Posterior cingulate gyrus (tissue), 11 donors: ENCODE results near the gene TFF2.

Experiments used
- DNase-seq, 10 donors: peaks; one replicate each; pipeline versions ENCODE4 v3.0.0 to v3.0.0-alpha.2; 2020 to 2021; ENCODE audit warnings: mixed read lengths in 3 of 10
- intact Hi-C: fragments of 100-400 bp; cut with DNase I; formaldehyde crosslinking; loops from one replicate; pipeline ENCODE4 v1.15.1; 2023

Gene TFF2, protein sequence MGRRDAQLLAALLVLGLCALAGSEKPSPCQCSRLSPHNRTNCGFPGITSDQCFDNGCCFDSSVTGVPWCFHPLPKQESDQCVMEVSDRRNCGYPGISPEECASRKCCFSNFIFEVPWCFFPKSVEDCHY

GRCh38 chr21:42350927-42351426 is at the start of gene TFF2:
Gene TFF2, minus strand, starts transcription at chr21:42350994. Its CDS starts 37 bp downstream, at chr21:42350957.
- intact Hi-C loops = no loop called here
- peak in 1 of 10 donors; percentile 63 for DNase-seq

DNA sequence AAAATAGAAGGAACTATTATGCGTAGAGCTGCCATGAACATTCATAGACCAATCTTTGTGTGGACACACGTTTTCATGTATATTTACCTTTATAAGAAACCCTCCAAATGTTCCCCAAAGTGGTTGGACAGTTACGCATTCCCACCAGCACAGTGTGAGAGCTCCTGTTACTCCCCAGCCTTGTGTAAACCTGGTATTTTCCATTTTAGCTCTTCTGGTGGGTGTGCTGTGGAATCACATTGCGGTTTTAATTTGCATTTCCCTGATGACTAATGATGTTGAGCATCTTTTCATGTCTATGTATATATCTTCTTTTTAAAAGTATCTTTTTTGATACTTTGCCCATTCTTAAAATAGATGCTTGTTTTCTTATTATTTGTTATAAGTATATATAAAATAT is 49.7 kb upstream of the TFF2 start:
- intact Hi-C loops = no loop called here
- no peak for DNase-seq

- peak in 1 of 10 donors; percentile 18 for DNase-seq
- intact Hi-C loops = no loop called here
Measured at GRCh38 chr21:42398436-42399028, 47.7 kb upstream of the TFF2 start.

- intact Hi-C loops = no loop called here
- DNase-seq = no peak
Measured at GRCh38 chr21:42397746-42398394, 47.1 kb upstream of the TFF2 start.

DNA sequence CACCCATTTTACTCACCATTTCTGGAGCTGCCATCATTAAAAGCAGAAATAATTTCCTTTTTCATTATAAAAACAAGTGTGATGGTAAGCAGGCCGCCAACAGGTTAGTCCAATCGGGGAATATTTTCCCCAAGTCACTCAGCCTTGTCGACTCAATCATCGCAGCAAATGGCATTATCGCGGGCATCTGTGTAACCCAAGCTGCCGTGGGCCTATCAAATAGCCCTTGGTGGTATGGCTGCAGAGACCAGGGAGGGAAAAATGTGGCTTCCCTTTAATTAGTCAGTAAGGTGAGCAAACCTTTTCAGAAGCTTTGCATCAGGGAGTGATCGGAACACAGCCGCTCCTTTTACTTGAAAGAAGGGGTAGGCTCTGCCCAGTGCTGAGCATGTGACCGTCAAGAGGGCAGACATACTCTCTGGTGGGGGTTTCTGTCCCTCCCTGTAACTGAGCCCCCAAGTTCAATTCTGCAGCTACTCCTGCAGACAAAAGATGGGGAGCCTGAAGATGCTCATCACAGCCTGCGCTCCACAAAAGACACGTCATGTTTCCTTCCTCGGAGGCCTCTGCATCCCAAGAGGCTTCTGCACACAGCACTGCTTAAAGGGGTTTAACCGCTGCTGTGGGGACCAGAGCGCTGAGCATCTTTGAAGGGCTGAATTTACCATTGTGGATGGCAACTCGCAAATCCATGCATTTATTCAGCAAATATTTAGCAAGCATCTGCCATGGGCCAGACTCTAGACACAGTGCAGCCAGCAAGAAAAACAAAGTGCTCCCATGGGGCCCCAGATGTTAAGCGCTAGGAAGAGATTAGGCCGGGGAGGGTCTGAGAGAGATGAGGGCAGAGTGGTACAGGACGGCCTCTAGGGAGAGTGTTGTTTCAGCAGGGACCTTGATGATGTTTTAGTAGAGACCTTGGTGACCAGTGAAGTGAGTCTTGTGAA is 46.3 kb upstream of the TFF2 start:
- intact Hi-C loops = no loop called here
- peak in 1 of 10 donors; percentile 8 for DNase-seq

DNA sequence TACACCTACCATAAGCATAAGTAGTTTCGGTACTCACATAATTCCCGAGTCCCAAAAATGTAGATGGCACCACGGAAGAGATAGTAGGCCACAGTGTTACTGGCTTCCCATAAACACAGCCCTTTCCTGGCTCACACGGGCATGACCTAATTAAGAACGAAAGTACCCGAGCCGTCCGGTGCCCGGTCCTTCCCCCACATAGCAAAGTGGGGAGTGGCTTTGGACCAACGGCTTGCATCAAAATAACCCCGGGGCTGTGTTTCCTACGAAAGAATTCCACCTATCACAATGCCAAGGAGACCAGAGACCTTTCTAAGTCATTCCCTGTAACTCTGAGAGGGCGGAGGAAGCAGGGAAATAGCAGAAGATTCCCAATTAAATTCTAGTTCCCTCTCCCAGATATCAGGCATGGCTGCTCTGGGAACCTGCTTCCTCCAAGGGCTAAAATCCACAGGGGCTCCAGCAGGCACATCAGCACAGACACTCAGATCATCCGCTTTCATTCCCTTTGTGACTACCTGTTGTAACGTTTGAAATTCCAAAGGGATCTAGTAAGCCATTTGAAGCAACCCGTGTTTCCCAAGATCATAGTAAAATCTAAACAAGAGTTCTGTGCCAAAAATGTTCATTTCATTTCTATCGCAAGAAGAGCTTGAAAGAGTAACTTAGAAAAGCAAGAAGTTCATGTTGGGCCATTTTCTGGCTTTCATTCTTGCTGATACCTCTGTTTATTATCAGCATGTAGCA is 45.3 kb upstream of the TFF2 start, which contains the start of gene TMPRSS3:
TMPRSS3 (minus strand) TSS at position 148 of the 747 bp plus-strand sequence. CDS start 635 bp downstream, outside the sequence.
- intact Hi-C loops = no loop called here
- DNase-seq = peak in 3 of 10 donors; percentile 15 to 46 (median 17)

- DNase-seq = peak in 1 of 10 donors; percentile 14
- intact Hi-C loops = no loop called here
Measured at GRCh38 chr21:42395302-42395701, 44.5 kb upstream of the TFF2 start.

GRCh38 chr21:42393443-42393950 is 42.7 kb upstream of the TFF2 start:
- intact Hi-C loops = no loop called here
- peak in 1 of 10 donors; percentile 22 for DNase-seq

- intact Hi-C loops = no loop called here
- DNase-seq = peak in 3 of 10 donors; percentile 20 to 43 (median 22)
Measured at GRCh38 chr21:42392731-42393442, 42.1 kb upstream of the TFF2 start.

DNA sequence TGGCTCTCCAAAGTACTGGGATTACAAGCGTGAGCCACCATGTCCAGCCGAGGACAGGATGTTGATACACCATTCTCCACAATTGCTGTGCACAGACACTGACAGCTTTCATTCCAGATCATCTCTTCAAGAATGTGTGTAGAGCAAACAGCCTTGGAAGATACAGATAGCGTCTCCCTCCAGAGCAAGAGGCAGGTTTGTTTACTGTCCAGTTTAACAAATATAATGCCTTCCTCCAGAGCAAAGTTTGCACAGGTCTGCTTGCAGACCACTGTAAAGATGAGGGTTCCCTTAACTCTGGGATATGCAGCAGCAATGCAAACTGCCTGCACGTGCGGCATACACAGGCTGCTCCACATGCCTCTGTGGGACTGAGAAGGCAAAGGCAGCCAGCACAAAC is 40.5 kb upstream of the TFF2 start:
- intact Hi-C loops = no loop called here

GRCh38 chr21:42390696-42391095 is 39.9 kb upstream of the TFF2 start:
- intact Hi-C loops = no loop called here
- DNase-seq = peak in 1 of 10 donors; percentile 22

More for the DNA sequence above, 40.5 kb upstream of the TFF2 start:
- DNase-seq = peak in 3 of 10 donors; percentile 2 to 6 (median 4)

- DNase-seq = peak in 2 of 10 donors; percentile 5 to 7
- intact Hi-C loops = no loop called here
Measured at GRCh38 chr21:42390193-42390592, 39.4 kb upstream of the TFF2 start.

DNA sequence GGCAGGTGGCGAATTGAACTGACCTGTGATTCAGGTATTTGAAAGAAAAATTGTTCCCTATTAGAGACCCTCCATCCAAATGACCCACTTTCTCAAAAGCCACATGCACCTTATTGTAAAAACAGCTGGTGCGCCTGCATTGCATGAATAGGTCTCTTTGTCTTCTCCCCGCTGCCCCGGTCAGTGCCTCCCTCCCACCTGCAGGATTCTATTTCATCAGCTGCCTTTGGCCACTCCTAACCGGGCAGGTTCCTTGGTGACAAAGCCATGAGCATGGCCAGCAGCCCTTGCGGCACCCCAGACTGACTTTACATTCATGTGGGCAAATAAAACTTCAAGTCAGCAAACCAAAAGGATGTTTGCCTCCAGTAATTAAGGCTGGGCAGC is 38.6 kb upstream of the TFF2 start:
- intact Hi-C loops = no loop called here
- DNase-seq = peak in 3 of 10 donors; percentile 5 to 48 (median 33)

GRCh38 chr21:42388740-42389448 is 38.1 kb upstream of the TFF2 start:
- peak in 3 of 10 donors; percentile 39 to 75 (median 57) for DNase-seq
- intact Hi-C loops = no loop called here

- intact Hi-C loops = no loop called here
- DNase-seq = peak in 2 of 10 donors; percentile 14 to 66
Measured at GRCh38 chr21:42387843-42388340, 37.1 kb upstream of the TFF2 start.

DNA sequence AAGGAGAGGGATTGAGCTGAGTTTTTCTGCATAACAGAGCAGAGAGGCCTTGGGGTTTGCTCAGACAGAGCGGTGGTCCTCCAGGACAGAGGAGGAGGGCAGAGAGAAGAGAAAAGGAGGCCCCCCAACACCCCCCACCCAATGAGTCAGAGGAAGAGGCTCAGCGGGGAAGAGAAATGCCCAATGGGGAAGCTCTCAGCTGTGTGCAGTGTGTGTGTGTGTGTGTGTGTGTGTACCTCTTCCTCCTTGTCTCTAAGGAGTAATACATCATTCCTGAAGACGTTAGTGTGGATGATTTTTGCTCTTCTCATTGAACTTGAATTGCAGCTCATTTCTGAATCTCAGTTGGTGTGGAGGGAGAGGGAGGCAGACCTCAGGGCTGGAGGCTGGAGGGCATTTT is 36.4 kb upstream of the TFF2 start:
- intact Hi-C loops = no loop called here

GRCh38 chr21:42386034-42386591 is 35.3 kb upstream of the TFF2 start:
- DNase-seq = peak in 2 of 10 donors; percentile 39 to 48
- intact Hi-C loops = no loop called here

More for the DNA sequence above, 36.4 kb upstream of the TFF2 start:
- peak in 1 of 10 donors; percentile 3 for DNase-seq
